Fibroblast of villous mesenchyme (primary cell): ENCODE data around the gene FOXS1. TPM values are rescaled to one million over a fixed set of nuclear protein-coding genes. Genes with fewer than 3 reads are reported as not detected.

Experiments used
- DNase-seq: peaks from one replicate; pipeline ENCODE4 v3.0.0-alpha.2; 2010; ENCODE audit warnings: low read depth
- H3K4me3 ChIP-seq: 2 replicates; pipeline ENCODE4 v1.5.1; 2011; ENCODE audit warnings: low read depth, mild to moderate bottlenecking, low read length
- CTCF ChIP-seq: IDR thresholded peaks from 2 replicates; pipeline ENCODE4 v1.5.1; 2012; ENCODE audit warnings: low read depth, mild to moderate bottlenecking, low read length; ENCODE audit not compliant: insufficient read depth
- total RNA-seq: library from RNA; depleted of rRNA; stranded (reverse); fragments of >200 nt; gene quantifications from 2 replicates; pipeline ENCODE4 v1.2.3, GENCODE V29; 2012

FOXS1 gene
- 1.7 and 2.9 TPM in 2 replicates for total RNA-seq

- peak; percentile 57 for DNase-seq
- H3K4me3 ChIP-seq: no peak within 1 kb of the TSS
- TF ChIP-seq CTCF: no peak
Measured at GRCh38 chr20:31845300-31845863, at the start of gene FOXS1. TSS of gene FOXS1 (minus strand) at chr20:31845604. CDS start at chr20:31845542, 62 bp downstream.

GRCh38 chr20:31890646-31891045, 45.2 kb upstream of the FOXS1 start:
- DNase-seq: no peak
- H3K4me3 ChIP-seq: no peak overlapping the region
- no peak for TF ChIP-seq CTCF

DNA sequence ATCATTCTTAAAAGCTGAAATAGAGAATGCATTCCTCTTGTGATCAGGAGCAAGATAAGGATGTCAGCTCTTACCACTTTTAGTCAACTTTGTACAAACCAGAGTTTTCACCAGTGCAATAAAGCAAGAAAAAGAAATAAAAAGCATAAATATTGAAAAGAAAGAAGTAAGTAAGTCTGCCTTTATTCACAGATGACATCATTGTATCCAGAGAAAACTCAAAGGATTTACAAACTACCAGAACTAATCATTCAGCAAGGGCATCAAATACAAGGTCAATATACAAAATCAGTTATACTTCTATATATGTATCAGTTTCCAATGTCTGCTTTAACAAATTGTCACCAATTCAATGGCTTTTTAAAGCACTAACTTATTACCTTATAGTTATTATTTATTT, 38.4 kb upstream of the FOXS1 start:
- TF ChIP-seq CTCF: no peak
- H3K4me3 ChIP-seq: no peak overlapping the region
- no peak for DNase-seq

DNA sequence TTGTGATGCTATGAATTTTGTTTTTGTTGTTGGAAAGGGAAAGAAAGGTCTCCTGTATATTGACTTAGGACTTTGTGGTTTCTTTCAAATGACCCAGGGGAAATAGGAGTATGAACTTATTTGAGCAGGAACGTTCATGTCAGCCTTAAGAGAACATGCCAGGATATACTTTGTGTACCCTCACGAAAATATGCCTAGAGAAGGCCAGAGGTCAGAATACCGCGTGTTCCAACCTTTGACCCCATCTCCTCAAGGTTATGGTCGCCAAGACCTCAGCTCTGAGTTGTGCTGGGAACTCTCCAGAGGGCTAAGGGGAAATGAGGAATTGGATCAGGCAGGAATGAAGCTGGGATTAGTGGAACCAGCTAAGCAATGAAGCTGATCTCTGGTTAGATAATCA, 36.5 kb upstream of the FOXS1 start:
- TF ChIP-seq CTCF: no peak
- no peak for DNase-seq
- no peak overlapping the region for H3K4me3 ChIP-seq

GRCh38 chr20:31879143-31879987, 34.0 kb upstream of the FOXS1 start:
- peak; percentile 15 for TF ChIP-seq CTCF
- H3K4me3 ChIP-seq: peak overlapping the region; percentile 72
- peak; percentile 96 for DNase-seq

DNA sequence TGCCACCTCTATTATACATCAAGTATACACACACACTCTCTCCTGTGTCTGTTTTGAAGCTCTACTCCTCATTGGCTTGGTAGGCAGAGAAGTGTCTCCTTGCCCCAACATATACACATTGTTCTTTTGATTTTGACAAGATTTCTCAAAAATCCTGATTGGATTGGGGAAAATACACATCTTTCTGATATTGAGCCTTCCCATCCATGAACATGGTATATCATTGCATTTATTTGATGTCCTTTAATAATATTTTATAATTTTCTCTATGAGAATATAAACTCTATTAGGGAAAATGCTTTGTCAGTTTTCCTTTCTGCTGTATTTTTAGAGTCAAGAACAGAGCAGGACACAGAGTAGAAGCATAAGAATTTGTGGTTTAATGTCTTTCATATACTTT, 32.3 kb upstream of the FOXS1 start:
- TF ChIP-seq CTCF: no peak
- no peak for DNase-seq
- no peak overlapping the region for H3K4me3 ChIP-seq
